ENCODE data around the gene TCF15. TPM values are rescaled to one million over a fixed set of nuclear protein-coding genes. Genes with fewer than 3 reads are reported as not detected.

Gene TCF15
- total and polyA plus RNA-seq, 2 of the 13 experiments (the other 11 are each of a cell fraction or from before 2014, with no cell fraction given), result not detected

DNA sequence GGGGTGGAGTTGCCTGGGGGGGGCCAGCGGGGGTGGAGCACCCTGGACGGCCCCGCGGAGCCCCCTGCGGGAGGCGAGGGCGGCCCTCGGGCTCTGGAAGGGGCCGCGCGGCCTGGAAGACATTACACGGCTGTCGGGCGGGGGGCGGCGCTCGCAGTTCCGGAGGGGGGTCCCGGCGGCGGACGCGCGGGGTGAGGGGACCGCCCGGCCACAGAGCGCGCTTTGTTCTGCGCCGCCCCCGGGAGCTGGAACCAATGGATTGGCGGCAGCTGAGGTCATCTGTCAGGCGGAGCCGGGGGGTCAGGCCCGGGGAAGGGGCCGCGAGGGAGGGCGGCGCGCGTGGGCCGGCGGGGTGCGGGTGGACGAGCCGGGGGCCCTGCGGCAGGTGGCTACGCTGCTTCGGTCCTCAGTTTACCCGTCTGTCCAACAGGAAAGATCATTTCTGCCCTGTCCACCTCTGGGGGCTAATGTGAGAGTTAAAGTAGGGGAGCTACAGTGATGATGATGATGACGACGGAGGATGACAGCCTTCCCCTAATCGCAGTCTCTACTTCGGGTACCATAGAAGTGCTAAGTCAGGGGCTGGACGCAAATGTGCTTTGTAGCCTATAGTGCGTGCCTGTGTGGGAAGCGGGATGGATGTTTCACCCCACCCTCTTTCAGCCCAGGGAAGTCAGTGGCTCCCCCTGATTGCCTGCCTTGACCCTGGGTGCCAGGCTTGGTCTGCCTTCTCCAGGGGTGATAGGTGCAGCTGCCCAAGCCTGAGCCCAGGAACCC, 32.5 kb upstream of the TCF15 start (continued):
- TF ChIP-seq ZNF670 (CRISPR knock-in tag; IDR thresholded peaks at IDR 0.05; ENCODE audit: borderline replicate concordance) (no peak), ZNF430 (CRISPR knock-in tag; IDR thresholded peaks at IDR 0.05) (peak; percentile 65; the same call in 1 of the 2 replicates), TFE3 (CRISPR knock-in tag; IDR thresholded peaks at IDR 0.05) (peak; percentile 49; the same call in 1 of the 2 replicates), EZH2 (conservative IDR thresholded peaks at IDR 0.05; ENCODE audit: low read depth, low read length) (no peak), ZNF451 (CRISPR knock-in tag; IDR thresholded peaks at IDR 0.05) (peak; percentile 32; the same call in 1 of the 2 replicates), MIXL1 (CRISPR knock-in tag; IDR thresholded peaks at IDR 0.05) (no peak), ELF4 (CRISPR knock-in tag; IDR thresholded peaks at IDR 0.05; ENCODE audit: borderline replicate concordance) (no peak), HNRNPLL (IDR thresholded peaks at IDR 0.05; ENCODE audit: low read depth, low read length, poor library complexity, severe bottlenecking) (peak; percentile 58), PCBP2 (optimal IDR thresholded peaks at IDR 0.05; ENCODE audit: low read depth, low read length, poor library complexity, severe bottlenecking) (no peak), KDM3A (CRISPR knock-in tag; IDR thresholded peaks at IDR 0.05; ENCODE audit: low read depth) (peak; percentile 59; the same call in 1 of the 2 replicates), ASH2L (IDR thresholded peaks at IDR 0.05; ENCODE audit: insufficient read length, low read depth, low read length) (peak; percentile 36), KMT2A (CRISPR knock-in tag; IDR thresholded peaks at IDR 0.05) (no peak), CEBPB (IDR thresholded peaks at IDR 0.05; ENCODE audit: borderline replicate concordance, low read depth, low read length) (no peak), MATR3 (CRISPR knock-in tag; IDR thresholded peaks at IDR 0.05) (no peak), GTF3A (CRISPR knock-in tag; conservative IDR thresholded peaks at IDR 0.05) (no peak), ZBTB25 (CRISPR knock-in tag; IDR thresholded peaks at IDR 0.05) (no peak), POGK (CRISPR knock-in tag; conservative IDR thresholded peaks at IDR 0.05) (no peak), RAD21 (CRISPR knock-in tag; IDR thresholded peaks at IDR 0.05) (peak; percentile 47; the same call in 1 of the 2 replicates), ZNF264 (CRISPR knock-in tag; IDR thresholded peaks at IDR 0.05) (no peak), MAZ (IDR thresholded peaks at IDR 0.05; ENCODE audit: borderline replicate concordance, low read depth, low read length) (peak; percentile 61; the same call in 1 of the 2 replicates), MAZ (CRISPR knock-in tag; IDR thresholded peaks at IDR 0.05; ENCODE audit: low read depth) (peak; percentile 80), ZNF468 (CRISPR knock-in tag; IDR thresholded peaks at IDR 0.05) (no peak)
- TF ChIP-seq, protein P1, sequence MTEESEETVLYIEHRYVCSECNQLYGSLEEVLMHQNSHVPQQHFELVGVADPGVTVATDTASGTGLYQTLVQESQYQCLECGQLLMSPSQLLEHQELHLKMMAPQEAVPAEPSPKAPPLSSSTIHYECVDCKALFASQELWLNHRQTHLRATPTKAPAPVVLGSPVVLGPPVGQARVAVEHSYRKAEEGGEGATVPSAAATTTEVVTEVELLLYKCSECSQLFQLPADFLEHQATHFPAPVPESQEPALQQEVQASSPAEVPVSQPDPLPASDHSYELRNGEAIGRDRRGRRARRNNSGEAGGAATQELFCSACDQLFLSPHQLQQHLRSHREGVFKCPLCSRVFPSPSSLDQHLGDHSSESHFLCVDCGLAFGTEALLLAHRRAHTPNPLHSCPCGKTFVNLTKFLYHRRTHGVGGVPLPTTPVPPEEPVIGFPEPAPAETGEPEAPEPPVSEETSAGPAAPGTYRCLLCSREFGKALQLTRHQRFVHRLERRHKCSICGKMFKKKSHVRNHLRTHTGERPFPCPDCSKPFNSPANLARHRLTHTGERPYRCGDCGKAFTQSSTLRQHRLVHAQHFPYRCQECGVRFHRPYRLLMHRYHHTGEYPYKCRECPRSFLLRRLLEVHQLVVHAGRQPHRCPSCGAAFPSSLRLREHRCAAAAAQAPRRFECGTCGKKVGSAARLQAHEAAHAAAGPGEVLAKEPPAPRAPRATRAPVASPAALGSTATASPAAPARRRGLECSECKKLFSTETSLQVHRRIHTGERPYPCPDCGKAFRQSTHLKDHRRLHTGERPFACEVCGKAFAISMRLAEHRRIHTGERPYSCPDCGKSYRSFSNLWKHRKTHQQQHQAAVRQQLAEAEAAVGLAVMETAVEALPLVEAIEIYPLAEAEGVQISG (CRISPR knock-in tag; IDR thresholded peaks at IDR 0.05), result peak; percentile 79

All from HepG2 (cell line).